GM12878 (cell line): ENCODE results near the gene DUSP7. TPM values are rescaled to one million over a fixed set of nuclear protein-coding genes. Genes with fewer than 3 reads are reported as not detected.

ENCODE experiments used
- ATAC-seq: fragments of 200-7000 bp; cut with Tn5 transposase; 3 replicates; pipeline ENCODE4 v1.9.1; 2020; ENCODE audit warnings: mild to moderate bottlenecking, moderate library complexity
- BruUV-seq: library from RNA; stranded (reverse); fragments of 400-500 nt; replicated peaks from 2 replicates; lab custom pipeline; 2021; lab: Mats Ljungman, UMichigan
- CTCF ChIA-PET: fragments of 300-600 bp; sonication (Branson Sonifier 250); formaldehyde crosslinking; extraction: SDS; loops from one replicate; lab custom pipeline; 2021; ENCODE audit warnings: inconsistent platforms; lab: Yijun Ruan, JAX
- POLR2A ChIA-PET: fragments of 350-600 bp; formaldehyde crosslinking; extraction: SDS; loops from one replicate; lab custom pipeline; 2021; ENCODE audit warnings: inconsistent platforms; lab: Charles Lee
- RAD21 ChIA-PET: fragments of 300-600 bp; sonication (Branson Sonifier 250); formaldehyde crosslinking; loops from one replicate; lab custom pipeline; 2023; ENCODE audit warnings: antibody characterized with exemption; ENCODE audit not compliant: unreplicated experiment; lab: Charles Lee
- SMC1A ChIA-PET: fragments of 300-600 bp; sonication (Branson Sonifier 250); formaldehyde crosslinking; loops from one replicate; lab custom pipeline; 2023; ENCODE audit not compliant: unreplicated experiment, uncharacterized antibody; lab: Charles Lee
- DNase-seq: peaks from one replicate; pipeline ENCODE4 v3.0.0-alpha.2; 2011; ENCODE audit warnings: low read depth, low spot score
- FAIRE-seq: peaks from 3 replicates; lab custom pipeline; 2011; peaks lifted over from hg19 to GRCh38; lab: Jason Lieb, UNC
- H2AFZ ChIP-seq: 2 replicates; pipeline ENCODE4 v1.6.0; 2011; ENCODE audit warnings: low read depth, low read length, control low read depth; ENCODE audit not compliant: control insufficient read depth
- H3K27ac ChIP-seq: 2 replicates; pipeline ENCODE4 v1.5.1; 2011; ENCODE audit warnings: control low read depth; ENCODE audit not compliant: control insufficient read depth, insufficient read depth
- H3K27me3 ChIP-seq, 2 experiments: replicated peaks in 1 of 2; 2 replicates each; pipeline versions ENCODE4 v1.6.0 to v1.6.1; 2011; ENCODE audit warnings: low read length in 1 of 2; ENCODE audit not compliant: control insufficient read depth in 2 of 2, insufficient read depth in 2 of 2
- H3K36me3 ChIP-seq, 2 experiments: 2 replicates each; pipeline ENCODE4 v1.5.1; 2011; ENCODE audit warnings: low read length in 1 of 2; ENCODE audit not compliant: control insufficient read depth in 2 of 2, insufficient read depth in 2 of 2
- H3K4me1 ChIP-seq: 2 replicates; pipeline ENCODE4 v1.6.1; 2011; ENCODE audit warnings: mild to moderate bottlenecking, low read length, moderate library complexity, mixed read lengths; ENCODE audit not compliant: control insufficient read depth, insufficient read depth
- H3K4me2 ChIP-seq: 2 replicates; pipeline ENCODE4 v1.6.0; 2011; ENCODE audit warnings: control low read depth; ENCODE audit not compliant: control insufficient read depth, insufficient read depth
- H3K4me3 ChIP-seq: fragments of 200-600 bp; sonication (generic); 2 replicates; pipeline ENCODE4 v1.5.1; 2016
- H3K79me2 ChIP-seq: 2 replicates; pipeline ENCODE4 v1.6.0; 2011; ENCODE audit warnings: low read length; ENCODE audit not compliant: control insufficient read depth, insufficient read depth
- H3K9ac ChIP-seq: 2 replicates; pipeline ENCODE4 v1.8.0; 2011; ENCODE audit warnings: low read length, control low read depth, mixed read lengths; ENCODE audit not compliant: control insufficient read depth, insufficient read depth
- H3K9me3 ChIP-seq: replicated peaks from 3 replicates; pipeline ENCODE4 v1.5.1; 2011; ENCODE audit warnings: mild to moderate bottlenecking, low read length; ENCODE audit not compliant: control insufficient read depth, insufficient read depth
- H4K20me1 ChIP-seq: 2 replicates; pipeline ENCODE4 v1.6.0; 2011; ENCODE audit not compliant: control insufficient read depth, insufficient read depth
- CBX3 ChIP-seq: fragments of 200-600 bp; sonication (generic); IDR thresholded peaks from 2 replicates; pipeline ENCODE4 v1.6.1; 2016; ENCODE audit warnings: low read depth, borderline replicate concordance
- HCFC1 ChIP-seq: fragments of 150-350 bp; IDR thresholded peaks from 2 replicates; pipeline ENCODE4 v1.6.1; 2014; ENCODE audit warnings: low read length
- IKZF1 ChIP-seq: fragments of 450-650 bp; conservative IDR thresholded peaks from 2 replicates; pipeline ENCODE4 v1.6.1; 2017; ENCODE audit warnings: antibody characterized with exemption, mild to moderate bottlenecking
- IRF3 ChIP-seq: fragments of 450-650 bp; IDR thresholded peaks from 2 replicates; pipeline ENCODE4 v1.6.1; 2014; ENCODE audit warnings: mild to moderate bottlenecking
- PKNOX1 ChIP-seq: fragments of 450-650 bp; IDR thresholded peaks from 2 replicates; pipeline ENCODE4 v1.6.1; 2016; ENCODE audit warnings: mild to moderate bottlenecking
- POLR2A ChIP-seq: IDR thresholded peaks from 2 replicates; pipeline ENCODE4 v1.6.1; 2011; ENCODE audit warnings: low read depth, mild to moderate bottlenecking, low read length
- PRDM15 ChIP-seq: fragments of 450-650 bp; formaldehyde crosslinking; IDR thresholded peaks from 2 replicates; pipeline ENCODE4 v1.4.0; 2020; ENCODE audit warnings: mild to moderate bottlenecking, moderate library complexity
- RAD51 ChIP-seq: fragments of 450-650 bp; IDR thresholded peaks from 2 replicates; pipeline ENCODE4 v1.6.1; 2016; ENCODE audit warnings: moderate library complexity, mild to moderate bottlenecking, inconsistent platforms
- RELA ChIP-seq: fragments of 450-650 bp; IDR thresholded peaks from 2 replicates; pipeline ENCODE4 v1.8.0; 2014; ENCODE audit warnings: borderline replicate concordance; ENCODE audit not compliant: partially characterized antibody
- RUNX3 ChIP-seq: IDR thresholded peaks from 2 replicates; pipeline ENCODE4 v1.6.1; 2012; ENCODE audit warnings: low read length, inconsistent platforms
- SMARCA5 ChIP-seq: fragments of 450-650 bp; IDR thresholded peaks from 2 replicates; pipeline ENCODE4 v1.6.1; 2017; ENCODE audit warnings: mild to moderate bottlenecking
- SMC3 ChIP-seq: IDR thresholded peaks from 2 replicates; pipeline ENCODE4 v1.6.1; 2011; ENCODE audit warnings: low read length, improper control_type of control experiment, borderline replicate concordance
- SREBF2 ChIP-seq: IDR thresholded peaks from 2 replicates; pipeline ENCODE4 v1.6.1; 2012; ENCODE audit warnings: mild to moderate bottlenecking, low read length
- TCF12 ChIP-seq: IDR thresholded peaks from 2 replicates; pipeline ENCODE4 v1.6.1; 2011; ENCODE audit warnings: low read depth, mild to moderate bottlenecking, low read length
- ZNF217 ChIP-seq: fragments of 450-650 bp; IDR thresholded peaks from 2 replicates; pipeline ENCODE4 v1.6.1; 2017; ENCODE audit warnings: antibody characterized with exemption, mild to moderate bottlenecking
- WGBS: methylation state at CpG from one replicate; pipeline ENCODE4 v1.1.6; 2016; ENCODE audit warnings: low lambda C conversion rate; ENCODE audit not compliant: insufficient replicate concordance, insufficient coverage; ENCODE audit errors: missing lambda C conversion rate; 5-methylcytosine and 5-hydroxymethylcytosine counted together
- in situ Hi-C: fragments of 300-500 bp; cut with MboI; formaldehyde crosslinking; loops from 9 replicates; pipeline ENCODE4 v1.14.3; 2018; ENCODE audit warnings: mixed read lengths
- intact Hi-C: fragments of 100-400 bp; cut with micrococcal nuclease; formaldehyde crosslinking; loops from one replicate; pipeline ENCODE4 v1.14.2; 2022; ENCODE audit not compliant: unreplicated experiment
- polyA plus RNA-seq, 11 experiments: library from polyadenylated mRNA; depleted of rRNA in 4 of 11; unstranded in 6 of 11; stranded (reverse) in 5 of 11; fragments of >200 nt; fragmentation: Nextera tagmentation in 4 of 11; fragmentation: Illumina TruSeq in 1 of 11; extraction: Ambion mirVana in 4 of 11; extraction: Trizol in 1 of 11; gene quantifications; 1 replicate in 1 of 11; 2 replicates in 10 of 11; pipeline versions ENCODE4 v1.2.1 to v1.2.3, GENCODE V29; 2011 to 2016; ENCODE audit warnings: inconsistent platforms in 2 of 11, missing spikeins in 2 of 11, low read depth in 1 of 11
- total RNA-seq, 4 experiments: library from RNA; depleted of rRNA in 3 of 4; stranded (reverse); fragments of >200 nt in 3 of 4; fragmentation: Illumina TruSeq in 1 of 4; extraction: Trizol in 1 of 4; gene quantifications; 2 replicates each; pipeline versions ENCODE4 v1.2.1 to v1.2.3, GENCODE V29; 2013 to 2021

The DUSP7 gene
- total and polyA plus RNA-seq, 10 of the 15 experiments (the other 5 are each of a cell fraction or from before 2014, with no cell fraction given): 0.73 to 17.0 (median 7.9) TPM

- BruUV-seq: no TSS peak
- Histone ChIP-seq H3K27me3 (no peaks in the 10 kb centered on the region), H3K79me2 (peaks cover 35% of the 10 kb centered on the region), H3K9ac (peak overlapping the region; percentile 79), H4K20me1 (no peaks in the 10 kb centered on the region), H3K9me3 (no peaks in the 10 kb centered on the region), H2AFZ (peak overlapping the region; percentile 97), H3K4me1 (peaks cover 33% of the 10 kb centered on the region), H3K4me2 (peak overlapping the region; percentile 100), H3K36me3 (peaks cover 0 to 2% of the 10 kb centered on the region in 2 experiments; a peak in 1 of 4 replicates), H3K27ac (peak overlapping the region; percentile 83), H3K4me3 (peak overlapping the region; percentile 73)
- 1% methylated on average over 48 of the region's 55 CpGs for WGBS
- ChIA-PET POLR2A (interaction anchor here (0.5 to 2.0 kb wide), 19 partner anchors 16 to 222 kb away, joined by 3 to 8 read pairs (median 4); partner anchors contain the start of genes ACY1 and POC1A), RAD21 (interaction anchor here (0.7 to 5.7 kb wide), 16 partner anchors 21 to 168 kb away, joined by 3 to 75 read pairs (median 6); partner anchors contain the start of genes PARP3, POC1A, RPL29 and RRP9), CTCF (interaction anchor here (0.6 to 9.7 kb wide), 17 partner anchors 8 to 261 kb away, joined by 3 to 334 read pairs (median 4); partner anchors contain the start of genes POC1A and RPL29), SMC1A (interaction anchor here (0.6 to 9.7 kb wide), 8 partner anchors 21 to 144 kb away, joined by 3 to 179 read pairs (median 7); partner anchors contain the start of gene POC1A)
- DNase-seq (peak; percentile 90), ATAC-seq (peak; percentile 85), FAIRE-seq (peak; percentile 99)
- in situ Hi-C loops: no loop called here
- intact Hi-C loops: loop anchor here (5.0 kb wide), 1 partner anchor 50 kb away; no protein-coding TSS in a partner anchor
- TF ChIP-seq SREBF2 (0 out of 2 replicates have a peak, but pooled peaks have one; percentile 20), POLR2A (peak; percentile 56; the same call in 1 of the 2 replicates), IKZF1 (peak; percentile 47), CBX3 (no peak), RAD51 (peak; percentile 98), PRDM15 (CRISPR knock-in tag) (no peak), SMC3 (no peak), RELA (peak; percentile 45), SMARCA5 (no peak), HCFC1 (0 out of 2 replicates have a peak, but pooled peaks have one; percentile 32), RUNX3 (peak; percentile 58; the same call in 1 of the 2 replicates), ZNF217 (no peak), TCF12 (0 out of 2 replicates have a peak, but pooled peaks have one; percentile 4), IRF3 (peak; percentile 79), PKNOX1 (peak; percentile 89)
These were observed 819 bp upstream of the DUSP7 start for GRCh38 chr3:52056968-52057811.
